GM10266 (cell line): ENCODE data around the gene XPNPEP2.
A peak's percentile ranks its signal among the peaks of the same experiment; 100 is the strongest.

ENCODE experiments used
- DNase-seq: peaks from one replicate; pipeline ENCODE4 v3.0.0; 2012; ENCODE audit errors: extremely low spot score
- CTCF ChIP-seq: IDR thresholded peaks from 2 replicates; pipeline ENCODE4 v1.5.1; 2012; ENCODE audit warnings: mild to moderate bottlenecking, low read depth; ENCODE audit not compliant: control insufficient read depth, insufficient read depth; ENCODE audit errors: missing control alignments

Gene XPNPEP2

GRCh38 chrX:129760981-129761380 lies 22.2 kb downstream of the XPNPEP2 start:
- no peak for DNase-seq
- no peak for TF ChIP-seq CTCF

GRCh38 chrX:129761596-129761995 lies 22.8 kb downstream of the XPNPEP2 start:
- TF ChIP-seq CTCF: no peak
- DNase-seq: no peak

GRCh38 chrX:129762448-129762847 lies 23.7 kb downstream of the XPNPEP2 start:
- no peak for DNase-seq
- no peak for TF ChIP-seq CTCF

GRCh38 chrX:129763666-129764065 lies 24.9 kb downstream of the XPNPEP2 start:
- TF ChIP-seq CTCF: no peak
- no peak for DNase-seq

GRCh38 chrX:129768186-129768585 lies 29.4 kb downstream of the XPNPEP2 start:
- DNase-seq: no peak
- TF ChIP-seq CTCF: no peak

GRCh38 chrX:129768586-129769466 lies 30.0 kb downstream of the XPNPEP2 start:
- no peak for DNase-seq
- TF ChIP-seq CTCF: no peak

- TF ChIP-seq CTCF: no peak
- peak; percentile 32 for DNase-seq
Observed at GRCh38 chrX:129769467-129770154, 30.8 kb downstream of the XPNPEP2 start.
